Vagina (tissue), 2 donors: ENCODE measurements around the gene GRM7.

Experiments
- CTCF ChIP-seq, 3 experiments: fragments of 450-650 bp in 2 of 3; fragments of 200-600 bp in 1 of 3; sonication (generic) in 1 of 3; IDR thresholded peaks; one replicate each; pipeline ENCODE4 v1.5.1; 2017 to 2019; ENCODE audit warnings: antibody characterized with exemption in 3 of 3, mild to moderate bottlenecking in 2 of 3, moderate library complexity in 2 of 3
- POLR2A ChIP-seq, 2 donors: fragments of 450-650 bp; IDR thresholded peaks; one replicate each; pipeline ENCODE4 v1.6.1; 2017; ENCODE audit warnings: antibody characterized with exemption in 2 of 2, mild to moderate bottlenecking in 2 of 2, moderate library complexity in 2 of 2
- POLR2AphosphoS5 ChIP-seq, 2 donors: sonication (generic); formaldehyde crosslinking; IDR thresholded peaks; one replicate each; pipeline ENCODE4 v1.9.0; 2017; ENCODE audit warnings: antibody characterized with exemption in 2 of 2, mild to moderate bottlenecking in 2 of 2, low read depth in 1 of 2; ENCODE audit not compliant: insufficient read depth in 1 of 2

GRCh38 chr3:7447197-7447769 lies 586.4 kb downstream of the GRM7 start:
- no peak for TF ChIP-seq POLR2AphosphoS5 (IDR thresholded peaks at IDR 0.05; ENCODE audit: insufficient read depth in 1 of 2, low read depth in 1 of 2)
- TF ChIP-seq CTCF (IDR thresholded peaks at IDR 0.05) = no peak
- TF ChIP-seq POLR2A (IDR thresholded peaks at IDR 0.05) = no peak
